ENCODE measurements around the gene ZNF541.

ZNF541 gene

DNA sequence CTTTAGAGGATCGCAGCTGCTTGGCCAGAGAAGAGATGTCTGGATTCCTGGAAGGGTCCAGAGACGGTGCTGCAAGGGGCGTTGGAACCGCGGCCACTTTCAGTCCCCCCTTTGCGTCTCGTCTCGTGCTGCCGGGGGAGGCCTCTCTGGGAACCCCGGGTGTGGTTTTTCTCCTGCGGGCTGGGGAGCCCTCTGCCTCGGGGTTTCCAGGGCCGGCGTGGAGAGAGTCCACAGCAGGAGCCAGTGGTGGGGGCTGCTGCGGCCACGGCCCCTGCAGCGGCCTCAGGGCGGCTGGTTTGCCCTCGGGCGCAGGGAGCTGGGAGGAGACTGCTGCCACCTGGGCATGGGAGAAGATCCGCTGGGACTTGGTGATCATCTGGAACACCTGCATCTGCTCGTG lies 28.5 kb downstream of the ZNF541 start:
- DNase-seq, result no peak

DNA sequence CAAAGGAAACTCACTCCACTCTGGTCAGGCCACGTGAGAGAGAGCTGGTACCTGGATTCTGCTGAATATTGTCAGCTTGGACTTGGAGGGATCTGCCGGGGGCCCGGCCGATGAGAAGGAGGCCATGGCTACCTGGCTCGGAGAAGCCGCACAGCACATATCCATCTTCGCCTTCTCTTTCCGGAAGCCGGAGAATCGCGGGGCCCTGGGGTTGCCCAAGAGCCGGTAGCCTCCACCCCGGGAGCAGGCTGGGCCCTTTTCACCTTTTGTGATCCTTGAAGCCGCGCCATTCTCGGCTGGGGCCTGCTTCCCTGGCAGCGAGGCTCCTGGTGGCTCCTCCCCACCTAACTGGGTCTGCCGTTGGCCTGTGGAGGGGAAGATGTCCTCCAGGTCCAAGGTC lies 28.9 kb downstream of the ZNF541 start:
- no peak for DNase-seq

DNA sequence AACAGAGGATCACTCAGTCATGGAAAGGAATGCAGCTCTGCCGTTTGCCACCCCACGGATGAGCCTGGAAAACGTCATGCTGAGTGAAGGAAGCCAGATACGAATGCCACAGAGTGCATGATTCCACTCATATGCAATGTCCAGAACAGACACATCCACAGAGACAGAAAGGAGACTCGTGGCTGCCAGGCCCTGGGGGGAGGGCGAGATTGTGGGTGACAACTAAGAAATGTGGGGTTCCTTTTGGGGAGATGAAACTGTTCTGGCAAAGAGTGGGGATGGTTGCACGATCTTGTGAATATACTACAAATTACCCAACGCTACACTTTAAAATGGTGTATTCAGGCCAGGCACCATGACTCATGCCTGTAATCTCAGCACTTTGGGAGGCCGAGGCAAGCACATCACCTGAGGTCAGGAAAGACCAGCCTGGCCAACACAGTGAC lies 30.9 kb downstream of the ZNF541 start:
- no peak for DNase-seq

DNA sequence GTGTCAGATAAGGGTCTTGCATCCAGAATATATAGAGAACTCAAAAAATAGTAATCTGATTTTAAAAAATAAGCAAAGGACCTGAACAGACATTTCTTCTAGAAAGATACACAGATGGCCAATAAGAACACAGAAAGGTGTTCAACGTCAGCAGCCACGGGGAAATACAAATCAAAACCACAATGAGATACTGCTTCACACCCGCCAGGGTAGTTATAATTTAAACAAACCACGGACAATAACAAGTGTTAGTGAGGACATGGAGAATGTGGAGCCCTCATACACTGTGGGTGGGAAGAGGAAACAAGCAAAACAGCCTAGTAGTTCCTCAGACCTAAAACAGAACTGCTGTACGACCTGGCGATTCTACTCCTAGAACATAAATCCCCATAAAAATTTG lies 31.4 kb downstream of the ZNF541 start:
- DNase-seq, result no peak

DNA sequence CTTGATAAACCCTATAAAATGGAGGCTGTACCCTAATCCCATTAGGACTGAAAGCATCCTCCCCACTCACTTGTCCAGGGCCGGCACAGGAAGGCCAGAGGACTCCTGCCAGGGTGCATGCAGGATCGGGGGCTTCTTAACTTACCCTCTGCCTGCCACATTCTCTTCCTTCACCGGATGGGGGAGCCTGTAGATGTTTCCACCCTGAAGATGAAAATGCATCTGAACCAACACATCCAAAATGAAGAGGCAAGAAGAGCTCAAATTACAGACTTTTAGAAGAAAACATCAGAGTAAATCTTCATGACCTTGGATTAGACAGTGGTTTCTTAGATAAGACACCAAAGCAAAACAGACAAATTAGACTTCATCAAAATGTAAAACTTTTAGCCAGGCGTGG lies 32.2 kb downstream of the ZNF541 start:
- DNase-seq, result no peak

DNA sequence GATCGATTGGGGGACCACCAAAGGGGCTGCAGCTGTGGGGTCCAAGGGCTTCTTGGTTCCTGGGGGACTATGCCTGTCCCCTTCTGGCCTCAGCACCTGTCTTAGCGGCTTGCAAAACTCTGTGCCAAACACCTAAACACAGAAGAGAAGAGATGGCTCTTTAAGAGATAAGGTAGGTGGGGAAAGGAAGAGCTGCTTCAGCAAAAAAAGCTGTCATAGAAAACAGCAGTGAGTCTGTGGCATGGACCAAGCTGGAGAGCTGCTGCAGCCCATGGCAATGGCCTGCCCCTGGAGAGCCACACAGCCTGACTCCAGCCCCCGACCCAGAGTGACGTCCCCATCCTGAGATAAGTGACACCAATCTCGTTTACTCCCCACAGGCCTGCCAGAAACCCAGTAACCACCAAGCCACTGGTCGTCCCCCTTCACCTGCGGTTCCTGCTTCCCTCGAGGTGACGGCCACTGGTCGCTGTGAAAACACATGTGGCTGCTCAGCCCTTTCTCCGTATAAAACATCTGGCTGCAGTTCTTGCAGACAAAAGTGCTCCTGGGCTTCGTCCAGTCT lies 33.1 kb downstream of the ZNF541 start:
- DNase-seq, result no peak

DNA sequence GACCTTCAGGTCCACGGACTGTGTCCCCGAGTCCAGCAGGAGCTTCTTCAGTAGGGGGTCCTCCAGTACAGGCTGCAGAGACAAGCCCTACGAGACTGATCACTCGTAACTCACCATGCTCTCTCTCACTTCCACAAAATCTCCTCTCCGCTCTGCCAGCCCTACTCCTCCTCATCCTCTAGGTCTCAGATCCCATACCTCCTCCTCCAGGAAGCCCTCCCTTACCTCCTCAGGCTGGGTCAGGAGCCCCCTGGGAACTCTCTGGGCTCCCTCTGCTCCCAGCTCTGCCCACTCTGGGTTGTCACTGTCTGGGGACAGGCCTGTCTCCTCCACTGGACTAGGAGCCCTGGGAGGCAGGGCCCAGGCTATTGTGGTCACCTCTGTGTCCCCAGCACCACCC lies 34.1 kb downstream of the ZNF541 start:
- DNase-seq, result no peak

DNA sequence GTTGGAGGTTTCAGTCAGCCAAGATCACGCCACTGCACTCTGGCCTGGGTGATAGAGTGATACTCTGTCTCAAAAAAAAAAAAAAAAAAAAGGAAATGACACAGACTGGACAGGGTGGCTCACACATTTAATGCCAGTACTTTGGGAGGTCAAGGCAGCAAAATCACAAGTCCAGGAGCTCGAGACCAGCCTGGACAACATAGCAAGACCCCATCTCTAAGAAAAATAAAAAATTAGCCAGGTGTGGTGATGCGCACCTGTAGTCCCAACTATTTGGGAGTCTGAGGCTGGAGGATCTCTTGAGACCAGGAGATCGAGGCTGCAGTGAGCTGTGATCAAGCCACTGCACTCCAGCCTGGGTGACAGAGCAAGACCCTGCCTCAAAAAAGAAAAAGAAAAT lies 35.5 kb downstream of the ZNF541 start:
- DNase-seq, result no peak

DNA sequence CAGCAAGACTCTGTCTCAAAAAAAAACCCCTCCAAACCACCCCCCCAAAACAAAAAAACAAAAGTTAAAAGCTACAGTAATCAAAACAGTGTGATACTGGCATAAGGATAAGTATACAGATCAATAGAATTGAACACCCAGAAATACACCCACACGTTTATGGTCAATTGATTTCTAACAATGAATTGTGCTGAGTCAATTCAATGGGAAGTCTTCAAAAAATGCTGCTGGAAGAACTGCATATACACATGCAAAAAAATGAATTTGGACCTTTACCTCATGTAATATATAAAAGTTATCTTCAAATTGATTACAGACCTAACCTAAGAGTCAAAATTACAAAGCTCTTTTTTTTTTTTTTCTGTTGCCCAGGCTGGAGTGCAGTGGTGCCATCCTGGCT lies 38.3 kb downstream of the ZNF541 start:
- DNase-seq, result no peak

DNA sequence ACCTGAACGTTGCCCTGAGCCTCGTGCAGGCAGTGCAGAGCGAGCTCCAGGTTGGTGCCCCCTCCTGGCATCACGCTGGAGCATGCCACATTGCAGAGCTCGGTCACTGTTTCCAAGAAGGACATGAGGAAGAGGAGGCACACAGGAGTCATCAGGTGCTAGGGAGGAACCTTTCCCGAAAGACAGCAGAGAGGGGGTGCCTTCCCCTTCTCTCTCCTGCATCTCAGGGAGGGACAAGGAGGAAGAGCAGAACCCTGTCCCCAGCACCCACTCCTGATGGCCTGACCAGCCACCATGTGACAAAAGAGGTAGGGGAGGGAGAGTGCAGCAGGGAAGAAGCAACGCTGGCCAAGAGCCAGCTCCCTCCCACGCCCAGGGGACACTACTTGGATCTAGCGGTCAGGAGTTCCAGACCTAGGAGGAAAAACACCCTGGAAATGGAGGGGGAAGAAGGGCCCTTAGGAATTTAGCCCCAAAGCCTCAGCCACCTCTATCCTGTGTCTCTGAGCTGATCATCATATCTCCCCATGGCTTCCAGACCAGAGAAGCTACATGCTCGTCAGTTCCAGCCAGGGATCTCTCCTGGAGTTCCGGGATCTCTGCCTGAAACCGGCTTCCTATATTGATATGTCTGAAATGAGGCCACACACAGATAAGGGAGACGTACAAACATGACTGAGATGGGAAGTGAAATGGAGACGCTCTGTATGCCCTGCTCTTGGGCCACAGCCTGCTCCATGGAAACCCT lies 41.1 kb downstream of the ZNF541 start:
- no peak for DNase-seq

DNA sequence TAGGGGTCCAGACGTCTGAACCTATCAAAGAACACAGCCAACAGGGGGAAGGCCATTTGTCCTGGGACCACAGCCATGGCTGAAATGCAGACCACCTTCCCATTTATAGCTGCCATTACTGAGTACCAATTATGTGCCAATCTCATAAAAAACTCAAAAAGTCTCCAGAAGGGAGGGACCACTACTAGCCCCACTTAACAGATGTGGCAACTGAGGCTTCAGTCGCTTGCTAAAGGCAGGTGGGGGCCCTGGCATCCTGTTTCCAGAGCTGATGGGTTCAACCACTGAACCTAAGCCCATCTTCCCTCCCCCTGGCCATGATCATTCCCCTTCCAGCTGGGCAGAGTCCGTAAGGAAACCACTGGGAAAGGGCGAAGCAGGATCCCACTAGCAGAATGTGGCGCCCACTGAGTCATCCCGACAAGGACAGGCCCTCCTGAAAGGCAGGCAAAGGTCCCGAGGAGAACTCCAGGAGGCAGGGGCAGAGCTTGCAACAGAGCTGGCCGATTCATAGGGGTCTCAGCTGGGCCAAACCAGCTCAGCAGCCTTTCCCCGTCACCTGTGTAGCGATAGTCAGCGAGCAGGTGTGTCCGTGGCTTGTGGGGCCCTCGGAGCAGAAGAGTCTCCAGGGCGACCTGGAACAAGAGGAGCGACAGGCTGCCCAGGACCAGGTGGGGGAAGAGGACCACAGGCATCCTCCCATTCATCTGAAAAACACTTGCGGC lies 43.8 kb downstream of the ZNF541 start:
- no peak for DNase-seq

DNA sequence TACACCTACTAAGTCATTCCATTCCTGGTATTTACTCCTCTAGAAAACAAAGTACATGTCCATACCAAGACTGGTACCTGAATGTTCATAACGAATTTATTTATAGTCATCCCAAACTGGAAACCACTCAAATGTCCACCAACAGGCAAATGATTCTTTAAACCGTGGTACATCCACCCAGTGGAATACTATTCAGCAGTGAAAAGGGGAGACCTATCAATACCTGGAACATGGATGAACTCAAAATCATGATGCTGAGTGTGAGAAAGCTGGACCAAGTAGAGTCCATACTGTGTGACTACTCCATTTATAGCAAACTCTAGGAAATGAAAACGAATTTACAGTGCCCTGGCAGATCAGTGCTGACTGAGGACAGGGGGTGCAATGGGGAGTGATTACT lies 46.1 kb downstream of the ZNF541 start:
- no peak for DNase-seq

DNA sequence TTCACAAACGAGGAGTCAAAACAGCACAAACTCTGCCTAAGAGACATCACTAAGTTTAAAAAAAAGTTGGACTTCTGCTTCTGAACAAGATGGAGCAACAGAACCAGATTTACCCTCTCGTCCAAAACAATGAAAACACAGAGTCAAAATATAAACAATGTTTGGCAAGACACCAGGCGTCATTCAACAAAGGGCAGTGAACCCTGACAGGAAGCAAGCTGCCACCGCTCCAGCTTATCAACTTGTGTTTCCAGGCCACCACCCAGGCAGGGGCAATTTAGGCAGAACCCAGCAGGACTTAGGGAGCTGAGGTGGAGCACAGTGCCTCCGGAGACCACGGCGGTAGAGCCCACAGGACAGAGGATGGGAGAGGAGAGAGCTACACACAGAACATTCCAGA lies 49.5 kb downstream of the ZNF541 start:
- DNase-seq, result no peak
